Liver (tissue), 2 donors: ENCODE results near the gene PIK3R3.

Experiments used
- REST ChIP-seq: IDR thresholded peaks from 2 replicates; pipeline ENCODE4 v1.6.1; 2016; ENCODE audit warnings: antibody characterized with exemption, mild to moderate bottlenecking
- TF ChIP-seq, protein P1 (sequence below): IDR thresholded peaks from 2 replicates; pipeline ENCODE4 v1.6.1; 2016; ENCODE audit warnings: antibody characterized with exemption
- TF ChIP-seq, protein P2 (sequence below): fragments of 150-350 bp; IDR thresholded peaks from 2 replicates; pipeline ENCODE4 v1.5.1; 2017; ENCODE audit warnings: improper control_type of control experiment, low read depth, low read length; ENCODE audit not compliant: missing input control
- donor health status: healthy.

DNA sequence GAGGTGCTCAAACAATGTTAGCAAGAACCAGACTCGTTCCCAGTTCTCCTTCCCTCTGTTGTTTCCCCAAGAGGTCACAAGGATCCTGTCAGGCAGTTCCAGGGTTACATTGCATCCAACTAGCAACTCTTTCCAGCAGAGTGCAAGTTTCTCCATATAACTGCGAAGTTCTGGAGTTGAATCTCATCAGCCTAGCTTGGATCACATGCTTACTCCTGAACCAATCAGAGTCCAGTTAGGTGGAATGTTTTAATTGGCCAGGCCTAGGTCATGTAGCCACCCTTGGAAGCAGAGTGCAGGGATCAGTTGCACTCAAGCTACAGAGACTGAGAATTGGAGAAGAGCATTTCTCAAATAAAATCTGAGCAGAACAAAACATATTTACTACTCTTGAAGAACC is 15.9 kb upstream of the PIK3R3 start:
- TF ChIP-seq, protein P1, sequence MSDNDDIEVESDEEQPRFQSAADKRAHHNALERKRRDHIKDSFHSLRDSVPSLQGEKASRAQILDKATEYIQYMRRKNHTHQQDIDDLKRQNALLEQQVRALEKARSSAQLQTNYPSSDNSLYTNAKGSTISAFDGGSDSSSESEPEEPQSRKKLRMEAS: no peak
- TF ChIP-seq, protein P2, sequence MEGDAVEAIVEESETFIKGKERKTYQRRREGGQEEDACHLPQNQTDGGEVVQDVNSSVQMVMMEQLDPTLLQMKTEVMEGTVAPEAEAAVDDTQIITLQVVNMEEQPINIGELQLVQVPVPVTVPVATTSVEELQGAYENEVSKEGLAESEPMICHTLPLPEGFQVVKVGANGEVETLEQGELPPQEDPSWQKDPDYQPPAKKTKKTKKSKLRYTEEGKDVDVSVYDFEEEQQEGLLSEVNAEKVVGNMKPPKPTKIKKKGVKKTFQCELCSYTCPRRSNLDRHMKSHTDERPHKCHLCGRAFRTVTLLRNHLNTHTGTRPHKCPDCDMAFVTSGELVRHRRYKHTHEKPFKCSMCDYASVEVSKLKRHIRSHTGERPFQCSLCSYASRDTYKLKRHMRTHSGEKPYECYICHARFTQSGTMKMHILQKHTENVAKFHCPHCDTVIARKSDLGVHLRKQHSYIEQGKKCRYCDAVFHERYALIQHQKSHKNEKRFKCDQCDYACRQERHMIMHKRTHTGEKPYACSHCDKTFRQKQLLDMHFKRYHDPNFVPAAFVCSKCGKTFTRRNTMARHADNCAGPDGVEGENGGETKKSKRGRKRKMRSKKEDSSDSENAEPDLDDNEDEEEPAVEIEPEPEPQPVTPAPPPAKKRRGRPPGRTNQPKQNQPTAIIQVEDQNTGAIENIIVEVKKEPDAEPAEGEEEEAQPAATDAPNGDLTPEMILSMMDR: no peak
- no peak for TF ChIP-seq REST
